Measurements from ENCODE around the gene METTL15. TPM values are rescaled to one million over a fixed set of nuclear protein-coding genes. Genes with fewer than 3 reads are reported as not detected.
"Not testable (repeated sequence)": the region's sequence is repeated elsewhere in the genome, so short reads cannot be mapped to it uniquely, and the experiment has no call there.

Gene METTL15
- total RNA-seq, 4 donors from 2014 or later, result 9.2 to 22.5 (median 19.2) TPM

DNA sequence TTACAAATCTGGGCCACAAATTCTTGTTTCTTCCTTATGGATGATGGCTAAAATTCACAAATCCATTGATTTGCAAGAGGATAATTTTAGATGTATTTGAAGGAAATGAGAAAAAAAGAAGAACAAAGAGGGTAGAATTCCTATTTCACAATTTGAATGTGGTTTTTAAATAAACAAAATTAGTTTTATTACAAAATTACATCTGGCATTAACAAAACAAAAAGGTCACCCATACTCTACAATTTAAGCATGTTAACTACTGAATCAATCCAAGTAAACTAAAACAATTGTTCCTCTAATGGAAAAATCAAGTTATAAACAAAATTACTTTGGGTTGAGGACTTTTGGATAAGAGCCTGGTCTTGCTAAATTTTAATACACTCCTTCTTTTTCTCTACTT is 242.0 kb downstream of the METTL15 start:
- intact Hi-C loops (cut with DNase I; ENCODE audit: low total_unique reads), result no loop called here
- H3K4me3 ChIP-seq, result no peak overlapping the region
- H3K36me3 ChIP-seq, result no peaks in the 10 kb centered on the region
- H3K4me1 ChIP-seq, result no peaks in the 10 kb centered on the region
- no peaks in the 10 kb centered on the region for H3K27me3 ChIP-seq
- no peak overlapping the region for H3K27ac ChIP-seq
- in situ Hi-C loops (cut with MboI; ENCODE audit: low pct_ligation_motif_present in 1 of 4, low pct_unique_long_range_greater_than_20kb in 1 of 4, low sequenced_read_pairs in 3 of 4), result no loop called here
- no peak for TF ChIP-seq CTCF (IDR thresholded peaks at IDR 0.05)
- TF ChIP-seq EP300 (IDR thresholded peaks at IDR 0.05; ENCODE audit: low read depth), result no peak
- TF ChIP-seq POLR2A (IDR thresholded peaks at IDR 0.05), result no peak
- TF ChIP-seq POLR2AphosphoS5 (IDR thresholded peaks at IDR 0.05), result no peak
- no peak for DNase-seq
- no peaks in the 10 kb centered on the region for H3K9me3 ChIP-seq

GRCh38 chr11:28353991-28354390 is 245.8 kb downstream of the METTL15 start:
- no peaks in the 10 kb centered on the region for H3K4me1 ChIP-seq
- 83 to 95% methylated on average over 1 to 2 of the region's 2 CpGs for WGBS, 2 donors (ENCODE audit: low coverage in 1 of 2)
- H3K27ac ChIP-seq, result no peak overlapping the region
- H3K36me3 ChIP-seq, result no peaks in the 10 kb centered on the region
- in situ Hi-C loops (cut with MboI; ENCODE audit: low pct_ligation_motif_present in 1 of 4, low pct_unique_long_range_greater_than_20kb in 1 of 4, low sequenced_read_pairs in 3 of 4), result no loop called here
- H3K27me3 ChIP-seq, result no peaks in the 10 kb centered on the region
- intact Hi-C loops (cut with DNase I; ENCODE audit: low total_unique reads), result no loop called here
- H3K4me3 ChIP-seq, result no peak overlapping the region
- DNase-seq, result no peak
- no peaks in the 10 kb centered on the region for H3K9me3 ChIP-seq
- TF ChIP-seq POLR2AphosphoS5 (IDR thresholded peaks at IDR 0.05) (no peak), EP300 (IDR thresholded peaks at IDR 0.05; ENCODE audit: low read depth) (no peak), CTCF (IDR thresholded peaks at IDR 0.05) (no peak), POLR2A (IDR thresholded peaks at IDR 0.05) (no peak)

DNA sequence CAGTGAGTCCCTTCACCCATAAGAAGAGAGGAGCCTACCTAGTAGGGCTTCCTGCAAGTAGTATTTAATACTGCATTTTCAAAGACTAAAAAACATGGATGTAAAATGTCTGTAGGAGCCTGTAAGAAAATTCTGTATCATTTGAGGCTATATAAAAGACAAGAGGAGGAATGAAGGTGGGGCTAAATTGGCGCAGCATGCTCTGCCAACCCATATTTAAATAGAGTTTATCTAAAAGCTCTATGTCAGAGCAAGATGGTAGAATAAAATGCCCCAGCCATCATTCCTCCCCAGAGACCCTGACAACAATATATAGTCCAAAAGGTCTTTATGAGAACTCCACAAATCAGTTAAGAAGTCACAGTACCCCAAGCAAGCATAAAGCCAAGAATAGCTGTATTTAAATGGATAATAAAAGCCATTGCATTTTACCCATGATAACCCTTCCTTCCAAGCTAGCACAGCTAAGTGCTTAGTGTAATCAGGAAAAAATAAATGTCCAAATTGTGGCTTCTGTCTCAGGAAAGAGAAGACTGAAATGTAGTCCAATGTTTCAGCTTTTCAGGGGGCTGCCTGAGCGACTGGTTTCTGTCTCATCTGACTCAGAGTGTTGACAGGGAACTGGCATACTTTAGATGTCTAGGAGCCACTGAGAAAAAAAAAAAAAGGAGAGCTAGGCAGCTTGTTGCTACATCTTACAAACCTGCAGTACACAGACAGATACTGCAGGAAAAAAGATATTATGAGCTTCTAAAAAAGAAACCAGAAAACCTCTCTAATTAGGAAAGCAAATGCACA is 258.6 kb downstream of the METTL15 start:
- no peak for DNase-seq

GRCh38 chr11:28378095-28378494 is 269.9 kb downstream of the METTL15 start:
- H3K4me1 ChIP-seq; H3K27ac ChIP-seq; H3K4me3 ChIP-seq; DNase-seq; H3K27me3 ChIP-seq; intact Hi-C loops (cut with DNase I; ENCODE audit: low total_unique reads); H3K36me3 ChIP-seq; H3K9me3 ChIP-seq: not testable (repeated sequence)
- in situ Hi-C loops (cut with MboI; ENCODE audit: low pct_ligation_motif_present in 1 of 4, low pct_unique_long_range_greater_than_20kb in 1 of 4, low sequenced_read_pairs in 3 of 4), result loop anchor here in 1 of 4 donors (25.0 kb wide), 1 partner anchor 109 kb away; no protein-coding TSS in a partner anchor
- 88% methylated on average over 14 of the region's 14 CpGs; no CpG with 5 or more reads in 1 of the 2 donors for WGBS, 2 donors (ENCODE audit: low coverage in 1 of 2)

More for the DNA sequence above, 258.6 kb downstream of the METTL15 start:
- Histone ChIP-seq H3K9me3 (peaks cover 18 to 21% of the 10 kb centered on the region in 2 donors), H3K27ac (no peak overlapping the region), H3K27me3 (no peaks in the 10 kb centered on the region), H3K4me1 (no peaks in the 10 kb centered on the region), H3K36me3 (no peaks in the 10 kb centered on the region), H3K4me3 (no peak overlapping the region)
- TF ChIP-seq EP300 (IDR thresholded peaks at IDR 0.05; ENCODE audit: low read depth) (no peak), CTCF (IDR thresholded peaks at IDR 0.05) (no peak)
- 65 to 71% methylated on average over 2 of the region's 2 CpGs for WGBS, 2 donors (ENCODE audit: low coverage in 1 of 2)
- intact Hi-C loops (cut with DNase I; ENCODE audit: low total_unique reads), result no loop called here
- in situ Hi-C loops (cut with MboI; ENCODE audit: low pct_ligation_motif_present in 1 of 4, low pct_unique_long_range_greater_than_20kb in 1 of 4, low sequenced_read_pairs in 3 of 4), result no loop called here

Small RNAs within 50 kb of the gene (small RNA-seq; reads per million reads assigned to genes)
- gene AC023206.1, result 0 reads per million in 4 donors

Other genes with a start within 250 kb of the METTL15 start
- 1 to 10 TPM in 1 of 4 donors, under 1 TPM in 3; 0.20 to 1.8 (median 0.43) TPM for gene KIF18A, start 232 bp upstream of the METTL15 start, total RNA-seq

All from transverse colon (tissue), 4 donors.